GM12891 (cell line): ENCODE results near the gene BNC2.

Experiments used
- POLR2A ChIP-seq: IDR thresholded peaks from 2 replicates; pipeline ENCODE4 v1.6.1; 2011; ENCODE audit warnings: low read depth, low read length, control low read depth
- POLR2AphosphoS5 ChIP-seq: IDR thresholded peaks from 2 replicates; pipeline ENCODE4 v1.6.1; 2011; ENCODE audit warnings: low read depth, low read length, control low read depth

DNA sequence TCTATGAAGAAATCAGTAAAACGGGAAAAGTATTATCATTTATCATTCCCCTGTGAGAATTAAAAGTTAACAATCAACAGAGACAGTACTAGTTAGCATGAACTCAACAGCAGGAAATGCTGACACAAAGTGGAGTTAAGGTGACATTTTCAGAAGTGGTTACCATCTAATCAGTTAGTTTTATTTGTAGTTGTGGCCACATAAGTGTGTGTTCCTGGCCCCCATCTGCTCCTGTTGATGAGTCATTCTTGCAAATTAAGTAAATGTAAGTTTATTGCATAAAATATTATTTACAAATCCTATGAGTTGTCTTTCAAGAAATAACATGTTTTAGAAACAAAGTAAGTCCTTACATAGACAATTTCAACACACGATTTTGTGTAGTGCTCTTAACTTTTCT lies 8.9 kb upstream of the BNC2 start:
- TF ChIP-seq POLR2A (no peak), POLR2AphosphoS5 (no peak)
